GM12892 (cell line): Measurements from ENCODE around the gene MYH16.

Source experiments
- POLR2A ChIP-seq: IDR thresholded peaks from 2 replicates; pipeline ENCODE4 v1.6.1; 2011; ENCODE audit warnings: low read depth, low read length, control low read depth
- POLR2AphosphoS5 ChIP-seq: IDR thresholded peaks from 2 replicates; pipeline ENCODE4 v1.6.1; 2011; ENCODE audit warnings: low read depth, low read length, control low read depth
- TAF1 ChIP-seq: IDR thresholded peaks from 2 replicates; pipeline ENCODE4 v1.6.1; 2011; ENCODE audit warnings: low read depth, mild to moderate bottlenecking, control low read depth, low read length, borderline replicate concordance

GRCh38 chr7:99265848-99266480 lies 6.7 kb upstream of the MYH16 start:
- TF ChIP-seq POLR2AphosphoS5 = no peak
- TF ChIP-seq POLR2A = no peak
- no peak for TF ChIP-seq TAF1
